NCI-H1694 treated with DMSO at 0.1 percent for 48 hours (cell line): ENCODE measurements around the gene NR2C2AP.
"Not testable (repeated sequence)": the region's sequence is repeated elsewhere in the genome, so short reads cannot be mapped to it uniquely, and the experiment has no call there.

Experiments
- DNase-seq: peaks from one replicate; lab custom pipeline; 2025; lab: John Stamatoyannopoulos, UW

Gene NR2C2AP

DNA sequence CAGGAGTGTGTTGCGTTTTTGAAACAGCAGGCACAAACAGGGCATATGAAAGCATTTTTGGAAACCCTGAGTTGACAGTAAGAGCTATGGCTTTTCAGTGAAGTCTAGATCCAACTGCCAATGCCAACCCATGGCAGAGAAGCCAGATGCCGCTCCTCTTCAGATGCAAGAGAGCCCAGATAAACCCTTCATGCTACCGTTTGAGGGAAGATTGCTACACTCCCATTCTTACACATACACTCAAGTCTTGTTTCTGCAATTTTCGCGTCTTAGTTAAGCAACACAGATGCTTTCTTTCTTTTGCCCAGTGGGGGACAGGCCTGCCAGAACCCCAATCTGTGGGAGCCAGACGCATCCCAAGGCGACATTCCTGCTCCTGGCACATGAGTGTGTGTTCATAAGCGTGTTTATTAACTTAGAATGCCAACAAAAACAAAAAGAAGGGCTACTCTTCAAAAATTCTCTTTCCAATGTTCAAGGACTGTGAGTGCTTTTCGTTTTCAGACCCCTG, 21.7 kb downstream of the NR2C2AP start:
- DNase-seq: no peak

DNA sequence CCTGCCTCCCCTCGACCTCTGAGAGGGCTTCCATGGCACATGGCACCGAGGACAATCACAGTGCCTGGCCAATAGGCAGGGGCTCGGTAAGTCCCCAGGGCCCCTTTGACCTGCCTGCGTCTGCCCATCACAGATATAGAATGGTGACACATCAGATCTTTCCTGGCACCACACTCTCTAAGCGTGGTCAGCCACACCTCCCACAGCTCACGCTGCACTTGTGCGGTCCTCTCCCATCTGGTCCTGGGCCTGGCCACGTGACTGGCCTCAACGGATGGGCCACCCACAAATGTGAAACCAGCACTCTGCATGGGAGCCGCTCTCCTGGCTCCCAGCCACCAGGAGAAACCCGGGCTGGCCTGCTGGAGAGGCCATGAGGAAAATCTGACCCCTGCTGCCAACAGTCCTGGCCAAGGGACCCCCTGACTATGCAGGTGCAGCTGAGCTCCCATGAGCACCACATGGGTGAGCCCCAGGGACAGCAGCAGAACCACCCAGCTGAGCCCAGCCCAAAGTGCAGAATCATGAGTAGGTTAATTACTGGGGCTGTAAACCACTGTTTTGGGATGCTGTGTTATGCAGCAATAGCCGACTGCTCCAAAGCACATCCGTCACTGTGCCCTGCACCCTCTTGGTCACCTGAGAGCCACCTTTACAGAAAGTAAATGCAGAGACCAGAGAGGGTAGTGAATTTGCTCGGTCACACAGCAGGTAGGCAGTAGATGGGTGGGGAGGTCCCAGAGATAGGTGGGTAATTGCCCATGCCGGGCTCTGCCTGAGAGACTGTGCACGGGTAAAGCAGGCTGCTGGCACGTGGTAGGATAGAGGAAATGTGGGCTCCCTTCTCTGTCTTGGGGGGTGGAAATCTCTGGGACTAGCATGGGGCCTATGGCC, 23.4 kb downstream of the NR2C2AP start:
- no peak for DNase-seq

DNA sequence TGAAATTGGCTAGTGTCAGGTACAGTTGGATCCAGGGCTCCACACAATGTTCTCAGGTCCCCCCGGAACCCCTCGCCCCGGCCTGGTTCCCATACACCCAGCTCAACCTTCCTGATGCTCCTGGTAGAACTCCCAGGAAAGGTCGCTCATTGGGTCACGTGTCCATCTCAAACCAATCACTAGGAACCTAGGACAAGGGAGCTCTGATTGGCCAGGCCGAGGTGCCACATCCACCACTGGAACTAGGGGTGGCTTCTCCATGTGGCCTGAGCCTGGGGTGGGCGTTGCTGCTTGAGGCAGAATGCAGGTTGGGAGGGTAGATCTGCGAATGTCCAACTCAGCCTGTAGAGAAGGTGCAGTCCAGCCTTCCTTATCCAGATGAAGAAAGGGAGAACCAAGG, 26.3 kb downstream of the NR2C2AP start:
- no peak for DNase-seq

DNA sequence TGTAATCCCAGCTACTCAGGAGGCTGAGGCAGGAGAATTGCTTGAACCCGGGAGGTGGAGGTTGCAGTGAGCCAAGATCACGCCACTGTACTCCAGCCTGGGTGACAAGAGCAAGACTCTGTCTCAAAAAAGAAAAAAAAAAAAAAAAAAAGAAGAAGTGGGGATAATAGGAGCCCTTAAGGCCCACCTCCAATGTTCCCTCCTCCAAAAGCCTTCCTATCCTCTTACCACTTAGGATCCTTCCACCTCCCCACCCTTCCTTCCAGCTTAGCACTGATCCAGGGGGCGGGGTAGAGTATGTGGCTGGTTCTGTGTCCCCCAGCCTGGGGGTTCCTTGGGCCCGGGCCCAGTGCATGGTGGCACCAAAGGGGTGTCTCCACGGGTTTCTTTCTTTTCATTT, 30.0 kb downstream of the NR2C2AP start:
- DNase-seq: not testable (repeated sequence)

DNA sequence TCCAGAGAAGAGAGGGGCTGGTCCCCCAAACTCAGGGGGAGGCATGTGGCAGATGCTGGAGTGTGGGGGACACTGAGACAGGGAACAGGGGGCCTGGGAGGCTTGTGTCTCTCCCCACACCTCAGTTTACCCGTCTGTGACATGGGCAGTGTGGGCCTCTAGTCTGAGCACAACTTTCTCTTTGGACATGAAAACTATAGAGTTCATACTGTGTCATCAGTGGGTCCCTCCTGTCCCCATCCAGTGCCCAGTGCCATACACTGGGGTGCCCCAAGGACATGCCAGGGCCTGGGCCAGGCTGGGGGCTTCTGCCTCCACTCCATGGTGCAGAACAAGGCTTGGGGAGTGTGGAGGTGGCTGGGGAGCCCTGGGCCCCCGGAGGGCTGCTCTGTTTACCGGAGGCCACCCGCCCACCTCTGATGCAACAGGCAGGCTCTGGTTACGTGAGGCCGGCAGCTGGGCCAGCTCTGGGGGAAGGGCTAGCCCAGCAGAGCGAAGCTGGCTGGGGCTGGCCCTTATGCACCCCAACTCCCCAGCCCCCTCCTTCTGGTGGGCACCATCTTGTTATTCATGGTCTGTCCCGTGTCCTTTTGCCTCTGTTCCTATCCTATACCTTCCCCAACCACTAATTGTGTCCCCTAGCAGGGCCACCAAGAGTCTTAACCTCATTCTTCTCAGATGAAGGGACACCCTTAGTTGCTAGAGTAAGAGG, 31.2 kb downstream of the NR2C2AP start:
- DNase-seq: no peak

DNA sequence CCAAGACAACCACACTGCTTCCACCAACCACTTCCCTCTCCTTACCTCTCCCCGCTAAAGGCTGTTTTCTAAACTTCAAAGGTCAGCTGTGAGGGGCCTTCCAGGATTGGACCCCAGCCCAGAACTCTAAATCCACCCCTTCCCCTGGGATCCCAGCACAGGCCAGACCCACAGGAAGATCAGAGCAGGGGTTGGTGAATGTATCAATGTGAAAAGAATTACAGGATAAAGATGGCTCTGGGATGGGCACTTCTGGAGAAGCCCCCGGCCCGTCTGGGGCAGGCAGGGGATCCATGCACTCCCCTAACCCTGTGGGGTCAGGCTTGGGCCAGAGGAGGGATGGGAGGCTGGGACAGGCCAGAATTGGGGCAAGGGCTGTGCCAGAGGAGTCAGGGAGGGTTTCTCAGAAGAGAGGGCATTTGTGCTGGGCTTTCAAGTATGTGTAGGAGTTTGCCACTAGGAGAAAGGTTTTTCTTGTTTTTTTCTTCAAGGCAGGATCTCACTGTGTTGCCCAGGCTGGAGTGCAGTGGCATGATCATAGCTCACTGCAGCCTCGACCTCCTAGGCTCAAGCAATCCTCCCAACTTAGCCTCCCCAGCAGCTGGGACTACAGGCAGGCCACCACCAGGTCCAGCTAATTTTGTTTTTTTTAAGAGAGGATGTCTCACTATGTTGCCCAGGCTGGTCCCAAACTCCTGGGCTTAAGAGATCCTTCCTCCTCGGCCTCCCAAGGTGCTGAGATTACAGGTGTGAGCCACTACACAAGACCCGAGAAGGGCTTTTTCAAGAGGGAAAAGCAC, 32.1 kb downstream of the NR2C2AP start:
- no peak for DNase-seq

DNA sequence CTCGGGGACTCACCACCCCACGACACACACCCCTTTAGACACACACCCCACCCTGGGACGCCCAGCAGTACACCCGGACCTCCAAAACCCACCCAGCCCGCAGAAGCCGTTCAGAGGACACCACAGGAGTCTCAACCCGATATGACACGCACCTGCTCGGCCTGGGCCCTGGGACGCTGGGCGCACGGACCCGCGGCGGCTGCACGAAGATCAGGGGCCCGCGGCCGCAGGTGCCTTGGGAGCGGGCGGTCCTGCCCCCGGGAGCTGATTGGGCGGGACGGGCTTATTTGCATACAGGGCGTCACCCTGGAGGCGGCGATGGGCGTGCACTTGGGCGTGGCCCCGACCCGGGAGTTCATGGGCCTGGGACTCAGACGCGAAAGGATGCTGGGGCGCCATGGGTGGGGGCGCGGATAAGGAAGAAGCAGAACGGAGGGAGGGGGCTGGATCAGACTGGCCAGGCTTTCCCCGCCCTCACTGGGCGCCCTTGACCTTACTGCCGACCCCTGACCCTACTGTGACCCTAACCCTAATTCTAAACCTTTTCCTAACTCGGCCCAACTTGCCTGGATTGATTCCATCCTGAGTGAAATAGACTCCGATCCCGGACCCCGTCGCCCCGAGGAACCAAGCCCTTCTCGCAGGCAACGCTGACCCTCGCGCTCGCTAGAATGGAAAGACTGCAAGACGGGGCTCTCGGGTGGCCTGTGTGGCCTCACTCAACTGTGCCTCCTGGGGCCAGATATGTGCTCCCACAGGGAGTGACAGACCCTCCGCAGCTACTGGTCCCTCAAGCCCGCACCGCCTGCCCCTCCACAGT, 33.0 kb downstream of the NR2C2AP start, which contains the start of gene MEF2B:
Gene MEF2B (minus strand): TSS at position 211 of the 820 bp plus-strand sequence. CDS start 19,528 bp downstream, outside the sequence.
- no peak for DNase-seq

DNA sequence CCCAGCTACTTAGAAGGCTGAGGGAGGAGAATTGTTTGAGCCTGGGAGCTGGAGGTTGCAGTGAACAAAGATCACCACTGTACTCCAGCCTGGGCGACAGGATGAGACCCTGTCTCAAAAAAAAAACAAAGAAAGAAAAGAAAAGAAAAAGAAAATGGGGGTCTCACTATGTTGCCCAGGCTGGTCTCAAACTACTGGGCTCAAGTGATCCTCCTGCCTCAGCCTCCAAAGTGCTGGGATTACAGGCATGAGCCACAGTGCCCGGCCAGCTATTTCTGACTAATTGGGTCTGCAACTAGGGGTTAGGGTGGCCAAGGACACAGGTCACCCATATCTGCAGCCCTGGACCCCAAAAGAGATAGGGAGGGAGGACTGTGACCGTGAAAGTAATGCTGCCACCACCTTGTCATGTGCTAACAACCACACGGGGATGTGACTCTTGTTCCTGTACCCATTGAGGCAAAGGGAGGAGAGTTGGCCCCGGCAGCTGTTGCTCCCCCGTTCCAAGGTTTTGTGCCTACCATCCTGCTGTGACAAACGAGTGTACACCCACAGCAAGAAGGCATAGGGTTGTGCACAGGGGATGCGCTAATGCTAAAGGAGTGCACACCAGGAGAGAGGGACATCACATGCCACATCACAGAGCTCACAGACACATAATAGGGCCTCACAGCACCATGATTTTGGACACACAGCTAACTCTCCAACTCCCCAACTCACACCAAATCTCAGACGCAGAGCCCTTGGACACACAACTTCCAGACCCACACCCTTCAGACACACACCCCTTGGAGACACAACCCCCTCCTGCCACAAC, 33.8 kb downstream of the NR2C2AP start:
- no peak for DNase-seq

DNA sequence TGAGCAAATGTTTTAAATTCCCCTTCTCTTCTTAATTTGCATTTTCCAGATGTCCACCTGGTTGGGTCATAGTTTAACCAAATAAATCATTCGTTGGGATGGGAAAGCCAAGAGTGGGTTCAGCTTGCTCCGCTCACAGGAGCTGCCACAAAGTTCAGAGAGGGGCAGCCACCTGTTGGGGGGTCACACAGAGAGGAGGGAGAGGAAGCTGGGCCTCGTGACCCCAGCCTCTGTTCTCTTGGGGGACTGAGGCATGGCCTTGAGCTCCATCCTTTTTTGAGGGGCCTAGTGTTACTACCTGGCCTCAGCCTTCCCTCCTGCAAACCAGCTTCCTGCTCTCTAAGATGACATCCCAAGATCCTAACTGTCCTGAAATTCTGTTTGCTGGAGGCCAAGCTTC, 35.6 kb downstream of the NR2C2AP start:
- no peak for DNase-seq

DNA sequence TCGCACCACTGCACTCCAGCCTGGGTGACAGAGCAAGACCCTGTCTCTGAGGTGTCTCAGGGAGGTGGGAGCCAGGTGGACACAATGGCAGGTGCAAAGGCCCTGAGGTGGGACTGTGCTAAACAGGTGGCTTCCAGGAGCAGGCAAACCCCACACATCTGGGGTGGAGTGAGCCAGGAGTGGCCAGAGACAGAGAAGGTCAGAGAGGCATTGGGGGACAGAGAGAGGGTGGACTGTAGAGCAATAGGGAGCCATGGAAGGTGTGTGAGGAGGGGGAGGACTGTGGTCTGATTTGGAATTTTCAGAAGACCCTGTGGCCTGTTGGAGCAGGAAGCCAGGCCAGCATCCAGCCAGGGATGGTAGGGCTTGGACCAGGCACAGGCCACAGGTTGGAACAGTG, 37.8 kb downstream of the NR2C2AP start:
- DNase-seq: no peak

DNA sequence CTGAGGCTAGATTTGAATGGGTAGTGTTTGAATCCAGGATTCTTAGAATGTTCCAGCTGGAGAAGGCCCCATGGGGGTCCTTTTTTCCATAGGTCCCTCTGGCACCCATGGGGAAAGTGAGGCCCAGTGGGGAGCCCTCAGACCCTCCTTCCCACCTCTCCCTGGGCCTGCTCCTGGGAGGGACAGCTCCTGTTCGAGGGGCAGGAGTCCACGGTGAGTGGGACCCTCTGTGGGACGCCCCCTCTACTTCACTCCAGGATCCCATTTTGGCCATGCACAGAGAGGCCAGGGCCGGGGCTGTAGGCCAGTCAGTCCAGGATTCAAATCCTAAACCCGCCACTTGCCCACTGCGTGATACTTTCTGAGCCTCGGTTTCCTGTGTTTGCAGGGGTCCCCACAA, 40.7 kb downstream of the NR2C2AP start:
- DNase-seq: no peak

DNA sequence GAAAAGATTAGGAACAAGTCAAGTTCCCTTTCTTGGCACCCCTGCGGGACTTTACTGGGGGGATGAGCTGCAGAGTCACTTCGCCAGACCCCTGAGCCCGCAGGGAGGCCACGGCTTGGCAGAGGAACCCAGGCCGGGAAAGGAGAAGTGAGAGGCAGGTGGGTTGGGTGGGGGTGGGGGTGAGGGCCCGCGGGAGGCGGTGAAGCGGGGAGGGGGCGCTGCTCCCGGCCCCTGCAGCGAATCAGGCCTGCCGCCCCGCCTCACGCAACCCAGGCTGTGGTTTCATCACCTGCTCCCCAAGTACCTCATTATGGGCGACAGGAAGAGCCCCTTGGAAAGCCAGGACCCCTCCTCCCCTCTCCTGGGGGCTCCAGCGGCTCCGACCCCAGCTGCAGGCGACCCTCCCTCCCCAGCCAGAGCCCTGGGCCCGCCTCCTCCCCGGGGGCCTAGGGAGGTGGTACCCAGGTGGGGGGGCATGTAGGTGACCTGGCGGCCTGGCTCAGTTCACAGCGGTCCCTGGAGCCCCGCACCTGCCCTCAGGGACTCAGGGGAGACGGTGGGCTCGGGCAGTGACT, 42.7 kb downstream of the NR2C2AP start:
- DNase-seq: no peak

DNA sequence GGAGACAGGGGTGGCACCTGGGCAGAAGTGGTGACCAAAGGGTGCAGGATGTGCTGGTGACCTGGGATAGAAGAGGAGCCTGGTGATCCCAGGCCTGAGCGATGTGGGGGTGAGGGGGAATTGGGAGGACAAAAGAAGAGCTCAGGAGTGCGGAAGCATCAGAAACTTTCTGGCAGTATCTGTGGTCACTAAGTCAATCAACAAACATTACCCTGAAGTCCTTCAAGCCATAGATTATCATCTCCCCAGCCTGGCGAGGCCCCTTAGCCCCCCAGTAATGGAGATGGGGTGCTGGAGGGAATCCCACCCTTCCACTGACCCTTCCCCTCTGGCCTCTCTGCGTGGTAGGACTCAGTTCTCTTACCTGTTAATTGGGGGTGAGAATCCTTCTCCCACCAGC, 43.7 kb downstream of the NR2C2AP start:
- DNase-seq: no peak

DNA sequence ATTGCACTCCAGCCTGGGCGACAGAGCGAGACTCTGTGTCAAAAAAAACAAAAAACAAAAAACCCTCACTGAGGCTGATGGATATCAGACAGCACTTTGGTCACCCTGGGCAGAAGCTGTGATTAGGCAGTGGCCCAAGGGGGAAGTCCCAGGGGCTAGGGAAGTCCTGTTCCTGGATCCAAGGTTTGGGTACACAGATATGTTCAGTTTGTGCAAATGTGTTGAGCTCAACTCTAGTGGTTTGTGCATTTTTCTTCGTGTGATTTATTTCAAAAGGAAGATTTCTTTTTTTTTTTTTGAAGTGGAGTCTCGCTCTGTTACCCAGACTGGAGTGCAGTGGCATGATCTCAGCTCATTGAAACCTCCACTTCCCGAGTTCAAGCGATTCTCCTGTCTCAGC, 45.4 kb downstream of the NR2C2AP start:
- no peak for DNase-seq

DNA sequence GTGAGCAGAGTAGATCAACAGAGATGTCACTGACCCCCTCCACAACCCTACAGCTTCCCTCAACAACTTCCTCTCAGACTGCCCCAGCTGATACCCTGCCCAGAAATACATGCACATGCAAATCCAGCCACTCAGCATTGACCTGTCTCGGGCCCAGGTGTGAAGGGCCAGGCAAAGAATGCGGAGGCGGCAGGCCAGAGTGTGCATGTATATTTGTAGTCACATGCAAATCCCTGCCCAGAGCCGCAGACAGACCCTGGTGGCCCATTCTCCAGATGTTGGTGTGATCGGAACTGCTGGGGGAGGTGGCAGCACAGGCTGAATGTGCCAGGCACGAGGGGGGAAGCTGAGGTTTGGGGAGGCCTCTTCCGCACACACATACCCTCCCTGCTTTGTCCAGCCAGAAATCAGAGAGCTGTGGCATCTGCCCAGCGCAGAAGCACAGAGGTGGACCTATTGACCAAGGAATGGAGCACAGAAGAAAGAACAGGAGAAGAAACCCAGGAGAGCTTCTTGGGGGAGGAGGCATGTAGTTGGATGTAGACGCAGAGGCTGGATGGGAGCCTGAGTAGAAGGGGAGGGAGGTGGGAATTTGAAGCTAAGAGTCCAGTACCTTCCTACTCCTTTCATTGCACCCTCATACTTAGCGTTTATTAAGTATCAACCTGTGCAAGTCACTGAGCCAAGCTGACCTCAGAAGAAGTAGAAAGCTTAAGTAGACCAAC, 47.6 kb downstream of the NR2C2AP start:
- DNase-seq: no peak

DNA sequence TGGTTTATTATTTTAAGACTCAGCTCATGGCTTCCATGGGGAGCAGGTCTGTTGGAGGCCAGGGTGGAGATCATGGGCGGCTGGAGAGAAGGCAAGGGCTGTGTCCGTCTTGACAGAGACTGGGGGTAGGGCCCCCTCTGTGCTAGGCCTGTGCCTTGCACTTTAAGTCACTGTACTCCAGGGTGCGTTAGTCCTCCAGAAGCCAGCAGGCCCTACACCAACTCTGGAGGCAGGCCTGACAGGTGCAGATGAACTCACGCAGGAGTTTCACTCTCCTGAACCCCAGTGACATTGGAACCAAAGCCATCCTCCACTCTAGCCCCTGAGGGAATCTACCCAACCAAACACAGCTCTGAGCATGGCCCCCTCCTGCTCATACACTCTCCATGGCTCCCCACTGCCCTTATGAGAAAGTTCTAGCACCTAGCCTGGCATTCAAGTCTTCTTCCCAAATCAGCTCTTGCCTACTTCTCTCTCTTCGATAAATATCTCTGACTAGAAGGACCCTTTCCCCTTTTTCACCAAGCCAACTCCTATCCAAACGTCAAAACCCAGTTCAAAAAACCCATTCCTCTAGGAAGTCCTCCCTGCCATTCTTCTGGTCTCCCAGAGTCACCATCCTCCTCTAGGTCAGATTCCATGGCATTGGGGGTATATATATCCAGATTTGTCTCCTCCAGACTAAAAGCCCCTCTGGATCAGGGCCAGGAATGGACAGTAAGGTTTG, 48.3 kb downstream of the NR2C2AP start:
- no peak for DNase-seq

DNA sequence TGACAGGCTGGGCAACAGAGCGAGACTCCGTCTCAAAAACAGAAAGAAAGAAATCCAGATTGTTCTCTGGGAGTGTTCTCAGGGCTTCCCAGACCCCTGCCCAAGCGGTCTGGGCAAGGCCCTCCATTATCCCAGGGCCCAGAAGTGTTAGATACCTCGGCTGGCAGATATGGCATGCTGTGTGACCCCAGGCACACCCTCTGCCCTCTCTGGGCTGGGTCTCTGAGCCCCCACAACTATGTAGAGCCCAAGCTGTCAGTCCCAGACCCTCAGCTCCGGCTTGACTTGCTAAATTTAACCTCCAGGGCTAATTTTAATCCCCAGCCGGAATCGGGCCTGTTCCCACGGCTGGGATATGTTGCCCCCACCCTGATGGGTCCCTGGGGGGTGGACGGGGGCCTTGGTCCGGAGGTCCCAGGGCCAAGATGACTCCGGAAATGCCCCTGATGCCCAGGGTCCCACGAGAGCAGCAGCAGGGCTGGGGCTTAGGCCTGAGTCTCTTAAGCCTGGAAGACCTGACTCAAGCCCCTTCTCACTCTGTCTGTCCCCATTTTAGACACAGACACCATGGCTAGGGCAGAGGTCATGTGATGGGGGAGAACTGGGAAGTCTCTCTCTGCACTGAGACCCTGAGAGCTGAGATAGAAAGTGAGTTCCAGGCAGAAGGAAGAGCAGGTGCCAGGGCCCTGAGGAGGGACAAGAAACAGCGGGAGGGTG, 50.4 kb downstream of the NR2C2AP start:
- no peak for DNase-seq

DNA sequence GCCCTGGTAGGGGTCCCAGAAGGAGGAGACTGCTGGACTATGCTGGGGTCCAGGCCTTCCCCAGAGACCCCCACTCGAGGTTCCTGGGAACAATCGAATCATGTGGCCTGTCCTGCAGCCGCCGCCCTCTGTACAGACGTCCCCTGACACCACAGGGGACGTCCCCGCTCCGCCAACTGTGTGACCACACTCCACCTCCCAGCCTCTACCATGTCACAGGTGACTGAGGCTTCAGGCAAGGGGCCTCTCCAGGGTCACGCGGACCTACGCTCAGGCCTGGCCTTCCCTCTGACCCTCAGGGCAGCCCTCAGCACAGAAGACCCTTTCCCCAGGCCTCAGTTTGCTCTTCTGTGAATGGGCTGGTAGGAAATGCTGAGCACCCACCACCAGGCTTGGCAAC, 51.8 kb downstream of the NR2C2AP start:
- DNase-seq: no peak
